Measurements from ENCODE around the gene LHFPL2.
"Not testable (repeated sequence)": the region's sequence is repeated elsewhere in the genome, so short reads cannot be mapped to it uniquely, and the experiment has no call there.

Gene LHFPL2

DNA sequence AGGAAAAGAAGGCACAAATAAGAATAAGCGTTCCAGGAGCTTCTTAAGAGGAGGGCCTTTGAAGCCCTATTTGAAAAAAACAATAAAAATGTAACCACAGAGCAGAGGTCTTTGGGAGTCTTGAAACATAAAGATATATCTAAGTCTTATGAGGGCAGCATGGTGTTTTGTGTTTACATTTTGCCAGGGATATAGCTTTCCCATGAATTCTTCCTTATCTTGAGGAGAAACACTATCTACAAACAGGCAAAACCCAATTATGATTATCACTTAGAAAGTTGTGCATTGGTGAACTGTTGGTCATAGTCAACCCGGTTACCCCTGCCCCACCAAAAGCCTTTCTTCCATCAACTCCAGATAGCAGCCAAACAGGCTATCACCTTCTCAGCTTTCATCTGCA lies 23.6 kb upstream of the LHFPL2 start:
- DNase-seq (ENCODE audit: low spot score in 2 of 2) = no peak
- ATAC-seq = no peak
- H3K4me1 Mint-ChIP-seq = no peaks in the 10 kb centered on the region
- no peak overlapping the region for H3K27ac Mint-ChIP-seq
- no peaks in the 10 kb centered on the region for H3K36me3 Mint-ChIP-seq
- H3K9me3 Mint-ChIP-seq = peaks cover 2% of the 10 kb centered on the region
- no peak overlapping the region for H3K4me3 Mint-ChIP-seq

DNA sequence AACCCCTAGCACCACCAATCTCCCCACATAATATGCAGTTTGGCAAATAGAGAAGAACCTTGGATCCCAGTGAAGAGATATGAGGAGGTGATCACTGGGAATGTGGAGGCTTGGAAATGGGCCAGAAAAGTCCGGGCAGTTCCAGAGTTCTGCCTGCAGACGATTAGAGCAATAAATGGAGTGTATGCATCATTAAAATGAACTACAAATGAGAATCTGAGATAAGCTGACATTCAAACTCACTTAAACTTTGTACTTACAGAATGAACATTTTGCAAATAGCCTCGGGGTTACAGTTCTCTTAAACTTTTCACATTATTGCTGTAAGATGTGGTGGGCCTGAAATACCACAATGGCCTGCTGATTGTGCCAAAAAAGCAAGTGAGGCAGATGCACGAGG lies 23.0 kb upstream of the LHFPL2 start:
- no peaks in the 10 kb centered on the region for H3K4me1 Mint-ChIP-seq
- no peak overlapping the region for H3K4me3 Mint-ChIP-seq
- no peaks in the 10 kb centered on the region for H3K36me3 Mint-ChIP-seq
- ATAC-seq = no peak
- no peak overlapping the region for H3K27ac Mint-ChIP-seq
- DNase-seq (ENCODE audit: low spot score in 2 of 2) = no peak
- peaks cover 2% of the 10 kb centered on the region for H3K9me3 Mint-ChIP-seq

DNA sequence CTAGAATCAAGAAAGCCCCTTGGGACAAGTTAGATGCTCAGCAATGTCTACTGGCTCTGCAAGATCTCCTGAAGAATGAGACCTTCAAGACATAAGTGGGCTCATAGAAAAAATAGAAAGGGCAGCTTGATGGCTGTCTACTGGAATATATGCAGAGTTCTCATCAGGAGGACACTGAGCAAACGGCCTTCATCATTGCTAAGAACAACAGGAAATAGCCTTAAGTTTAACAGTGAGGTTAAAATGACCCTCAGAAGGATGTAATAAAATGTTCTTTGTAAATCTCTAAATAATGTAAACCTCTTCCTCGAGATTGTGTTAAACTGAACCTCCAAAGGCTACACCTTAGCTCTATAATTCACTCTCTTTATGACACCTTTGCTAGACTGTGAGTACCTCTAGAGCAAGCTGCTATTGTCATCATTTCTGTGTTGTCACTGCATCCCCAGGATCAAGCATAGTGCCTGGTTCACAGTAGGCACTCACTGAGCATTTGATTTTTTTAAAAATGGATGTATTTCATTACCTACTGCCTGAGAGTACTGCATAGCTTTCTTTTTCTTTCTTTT lies 22.2 kb upstream of the LHFPL2 start:
- Mint-ChIP-seq H3K27ac (no peak overlapping the region), H3K9me3 (peaks cover 2% of the 10 kb centered on the region), H3K4me3 (no peak overlapping the region)

DNA sequence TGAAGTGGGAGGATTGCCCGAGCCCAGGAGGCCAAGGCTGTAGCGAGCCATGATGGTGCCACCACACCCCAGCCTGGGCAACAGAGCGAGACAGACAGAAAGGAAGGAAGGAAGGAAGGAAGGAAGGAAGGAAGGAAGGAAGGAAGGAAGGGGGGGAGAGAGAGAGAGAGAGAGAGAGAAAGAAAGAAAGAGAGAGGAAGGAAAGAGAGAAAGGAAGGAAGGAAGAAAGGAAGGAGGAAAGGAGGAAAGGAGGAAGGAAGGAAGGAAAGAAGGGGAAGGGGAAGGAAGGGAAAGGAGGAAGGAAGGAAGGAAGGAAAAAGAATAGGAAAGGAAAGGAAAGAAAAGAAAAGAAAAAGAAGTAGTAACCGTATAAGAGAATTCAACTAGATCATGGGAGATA lies 20.8 kb upstream of the LHFPL2 start:
- no peak for DNase-seq (ENCODE audit: low spot score in 2 of 2)
- Mint-ChIP-seq H3K36me3 (no peaks in the 10 kb centered on the region), H3K4me1 (no peaks in the 10 kb centered on the region), H3K4me3 (no peak overlapping the region), H3K27ac (no peak overlapping the region), H3K9me3 (peaks cover 2% of the 10 kb centered on the region)
- ATAC-seq = no peak

More for the DNA sequence above, 22.2 kb upstream of the LHFPL2 start:
- Mint-ChIP-seq H3K36me3 (no peaks in the 10 kb centered on the region), H3K4me1 (no peaks in the 10 kb centered on the region)
- DNase-seq (ENCODE audit: low spot score in 2 of 2) = no peak
- ATAC-seq = no peak

DNA sequence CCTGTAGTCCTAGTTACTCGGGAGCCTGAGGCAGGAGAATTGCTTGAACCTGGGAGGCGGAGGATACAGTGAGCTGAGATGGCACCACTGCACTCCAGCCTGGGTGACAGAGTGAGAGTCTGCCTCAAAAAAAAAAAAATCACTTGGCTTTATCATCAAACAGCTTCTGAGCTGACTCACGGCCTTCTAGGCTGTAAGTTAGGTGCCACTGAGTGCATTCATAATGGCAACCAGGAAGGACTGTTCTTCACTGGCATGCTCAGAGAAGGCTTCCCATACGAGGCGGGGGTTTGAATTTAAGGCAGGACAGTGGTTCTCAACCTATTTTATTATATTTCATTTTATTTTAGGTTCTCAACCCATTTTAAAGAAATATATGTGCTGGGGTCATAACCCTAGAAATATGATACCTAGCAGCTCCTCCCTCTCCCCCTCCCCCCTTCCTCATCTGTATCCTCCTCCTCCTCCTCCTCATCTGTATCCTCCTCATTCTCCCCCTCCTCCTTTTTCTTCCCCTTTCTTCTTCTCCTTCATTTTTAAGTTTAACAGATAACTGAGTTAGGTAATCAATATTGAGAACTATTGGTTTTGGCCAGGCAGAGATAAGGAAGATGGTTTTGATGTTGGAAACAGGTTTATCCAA lies 19.0 kb upstream of the LHFPL2 start:
- no peaks in the 10 kb centered on the region for H3K4me1 Mint-ChIP-seq
- no peak overlapping the region for H3K27ac Mint-ChIP-seq
- no peaks in the 10 kb centered on the region for H3K9me3 Mint-ChIP-seq
- DNase-seq (ENCODE audit: low spot score in 2 of 2) (no peak), ATAC-seq (no peak)
- no peak overlapping the region for H3K4me3 Mint-ChIP-seq
- no peaks in the 10 kb centered on the region for H3K36me3 Mint-ChIP-seq

DNA sequence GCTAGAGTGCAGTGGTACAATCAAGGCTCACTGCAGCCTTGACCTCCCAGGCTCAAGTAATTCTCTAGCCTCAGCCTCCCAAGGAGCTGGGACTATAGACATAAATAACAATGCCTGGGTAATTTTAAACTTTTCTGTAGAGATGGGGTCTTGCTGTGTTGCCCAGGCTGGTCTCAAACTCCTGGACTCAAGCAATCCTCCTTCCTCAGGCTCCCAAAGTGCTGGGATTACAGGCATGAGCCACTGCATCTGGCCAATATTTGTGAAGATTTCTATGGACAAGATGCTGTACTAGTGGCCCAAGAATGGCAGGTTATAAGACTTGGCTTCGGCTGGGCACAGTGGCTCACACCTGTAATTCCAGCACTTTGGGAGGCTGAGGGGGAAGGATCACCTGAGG lies 18.4 kb upstream of the LHFPL2 start:
- not testable (repeated sequence) for H3K4me1 Mint-ChIP-seq; H3K9me3 Mint-ChIP-seq; H3K36me3 Mint-ChIP-seq; DNase-seq (ENCODE audit: low spot score in 2 of 2); H3K4me3 Mint-ChIP-seq; ATAC-seq; H3K27ac Mint-ChIP-seq

DNA sequence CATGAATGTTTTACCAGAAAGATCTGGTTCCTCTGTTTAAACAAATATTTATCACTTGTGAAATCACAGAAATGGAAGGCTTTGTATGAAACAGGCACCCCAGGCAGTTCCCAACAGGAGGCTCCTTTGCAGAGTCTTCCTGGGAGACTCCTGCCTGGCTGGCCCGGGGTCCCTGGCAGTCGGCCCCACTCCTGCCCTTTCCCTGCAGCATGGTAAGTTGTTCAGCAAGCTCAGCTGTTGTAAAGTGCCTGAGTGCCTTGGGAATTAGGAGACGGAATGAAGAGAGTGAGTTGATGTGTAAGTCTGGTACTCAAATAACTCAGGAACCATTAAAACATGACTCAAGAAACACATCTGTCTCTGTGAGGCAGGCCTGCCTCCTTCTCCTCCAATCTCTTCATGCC lies 17.5 kb upstream of the LHFPL2 start:
- Mint-ChIP-seq H3K4me1 (no peaks in the 10 kb centered on the region), H3K9me3 (no peaks in the 10 kb centered on the region), H3K27ac (no peak overlapping the region), H3K36me3 (no peaks in the 10 kb centered on the region), H3K4me3 (no peak overlapping the region)
- DNase-seq (ENCODE audit: low spot score in 2 of 2) (no peak), ATAC-seq (no peak)

DNA sequence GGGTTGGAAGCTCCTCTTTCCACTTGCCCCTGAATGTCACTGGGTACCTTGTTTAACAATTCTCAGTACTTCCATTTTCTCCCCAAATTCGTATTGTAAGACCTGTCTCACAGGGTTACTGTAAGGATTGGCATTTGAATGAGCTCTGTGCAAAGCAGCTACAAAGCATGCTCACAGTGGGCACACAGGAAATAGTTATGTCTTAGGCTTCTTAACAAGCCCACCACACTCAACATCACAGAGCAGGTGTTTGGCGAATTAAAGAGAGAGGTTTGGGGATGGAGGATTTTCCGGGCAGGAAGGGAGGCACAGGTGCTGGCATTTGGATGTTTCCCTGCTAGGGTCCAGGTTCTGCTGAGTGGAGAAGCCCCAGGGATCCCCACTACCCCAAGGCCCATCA lies 17.0 kb upstream of the LHFPL2 start:
- Mint-ChIP-seq H3K4me1 (no peaks in the 10 kb centered on the region), H3K9me3 (no peaks in the 10 kb centered on the region), H3K4me3 (no peak overlapping the region), H3K36me3 (no peaks in the 10 kb centered on the region), H3K27ac (no peak overlapping the region)
- ATAC-seq = no peak
- DNase-seq (ENCODE audit: low spot score in 2 of 2) = no peak

DNA sequence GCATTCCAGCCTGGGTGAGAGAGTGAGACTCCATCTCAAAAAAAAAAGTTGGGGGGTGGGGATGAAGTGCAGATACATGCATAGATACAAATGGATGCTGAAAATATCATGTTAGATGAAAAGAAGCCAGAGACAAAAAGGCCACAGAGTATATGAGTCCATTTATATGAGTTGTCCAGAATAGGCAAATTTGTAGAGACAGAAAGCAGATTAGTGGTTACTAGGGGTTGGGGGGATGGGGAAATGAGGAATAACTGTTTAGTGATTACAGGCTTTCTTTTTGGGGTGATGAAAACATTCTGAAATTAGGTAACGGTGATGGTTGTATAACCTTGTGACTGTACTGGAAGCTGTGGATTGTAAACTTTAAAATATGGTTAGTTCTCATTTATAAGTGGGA lies 13.8 kb upstream of the LHFPL2 start:
- Mint-ChIP-seq H3K9me3 (no peaks in the 10 kb centered on the region), H3K4me1 (no peaks in the 10 kb centered on the region), H3K4me3 (no peak overlapping the region), H3K36me3 (no peaks in the 10 kb centered on the region), H3K27ac (no peak overlapping the region)
- no peak for ATAC-seq
- no peak for DNase-seq (ENCODE audit: low spot score in 2 of 2)

DNA sequence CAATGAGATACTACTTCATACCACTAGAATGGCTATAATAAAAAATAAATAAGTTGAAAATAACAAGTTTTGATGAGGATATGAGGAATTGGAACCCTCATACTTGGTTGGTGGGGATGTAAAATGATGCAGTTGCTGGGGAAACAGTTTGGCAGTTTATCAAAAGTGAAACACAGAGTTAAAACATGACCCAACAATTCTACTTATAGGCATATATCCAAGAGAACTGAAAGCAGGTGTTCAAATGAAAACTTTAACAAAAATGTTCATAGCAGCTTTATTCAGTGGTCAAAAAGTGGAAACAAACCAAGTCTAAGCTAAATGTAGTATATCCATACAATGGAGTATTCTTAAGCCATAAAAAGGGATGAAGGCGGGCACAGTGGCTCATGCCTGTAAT lies 13.1 kb upstream of the LHFPL2 start:
- ATAC-seq = no peak
- H3K4me3 Mint-ChIP-seq = no peak overlapping the region

DNA sequence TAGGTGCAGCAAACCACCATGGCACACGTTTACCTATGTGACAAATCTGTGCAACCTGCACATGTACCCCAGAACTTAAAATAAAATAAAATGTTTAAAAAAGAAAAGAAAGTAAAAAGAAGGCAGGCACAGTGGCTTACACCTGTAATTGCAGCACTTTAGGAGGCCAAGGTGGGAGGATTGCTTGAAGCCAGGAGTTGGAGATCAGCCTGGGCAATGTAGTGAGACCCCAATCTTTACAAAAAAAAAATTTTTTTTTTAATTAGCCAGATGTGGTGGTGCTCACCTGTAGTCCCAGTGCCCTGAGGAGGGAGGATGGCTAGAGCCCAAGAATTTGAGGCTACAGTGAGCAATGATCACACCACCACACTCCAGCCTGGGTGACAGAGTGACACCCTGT lies 12.5 kb upstream of the LHFPL2 start:
- H3K4me1 Mint-ChIP-seq = no peaks in the 10 kb centered on the region
- DNase-seq (ENCODE audit: low spot score in 2 of 2) = no peak
- ATAC-seq = no peak
- no peaks in the 10 kb centered on the region for H3K36me3 Mint-ChIP-seq
- no peaks in the 10 kb centered on the region for H3K9me3 Mint-ChIP-seq
- no peak overlapping the region for H3K27ac Mint-ChIP-seq
- no peak overlapping the region for H3K4me3 Mint-ChIP-seq

More for the DNA sequence above, 13.1 kb upstream of the LHFPL2 start:
- DNase-seq (ENCODE audit: low spot score in 2 of 2) = no peak
- Mint-ChIP-seq H3K36me3 (no peaks in the 10 kb centered on the region), H3K9me3 (no peaks in the 10 kb centered on the region), H3K4me1 (no peaks in the 10 kb centered on the region), H3K27ac (no peak overlapping the region)

DNA sequence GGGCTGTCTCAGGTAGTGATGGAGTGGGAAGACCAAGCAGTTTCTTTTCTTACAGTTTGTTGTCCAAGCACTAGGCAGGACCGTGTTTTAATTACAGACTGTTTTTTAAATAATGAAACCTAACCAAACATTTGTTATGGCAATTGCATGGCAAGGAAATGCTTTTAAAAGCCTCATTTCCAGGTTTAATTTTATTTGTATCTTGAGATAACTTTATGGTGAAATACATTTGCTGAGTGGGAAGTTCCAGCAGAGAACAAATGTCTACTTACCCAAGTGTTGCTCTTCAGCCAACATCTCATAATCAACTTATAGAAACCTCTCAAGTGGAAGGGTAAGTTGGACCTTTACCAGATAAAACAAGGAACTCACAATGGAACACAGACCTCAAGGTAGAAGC lies 11.8 kb upstream of the LHFPL2 start:
- ATAC-seq = no peak
- H3K9me3 Mint-ChIP-seq = no peaks in the 10 kb centered on the region
- no peaks in the 10 kb centered on the region for H3K36me3 Mint-ChIP-seq
- no peak overlapping the region for H3K27ac Mint-ChIP-seq
- no peak for DNase-seq (ENCODE audit: low spot score in 2 of 2)
- no peaks in the 10 kb centered on the region for H3K4me1 Mint-ChIP-seq
- H3K4me3 Mint-ChIP-seq = no peak overlapping the region

DNA sequence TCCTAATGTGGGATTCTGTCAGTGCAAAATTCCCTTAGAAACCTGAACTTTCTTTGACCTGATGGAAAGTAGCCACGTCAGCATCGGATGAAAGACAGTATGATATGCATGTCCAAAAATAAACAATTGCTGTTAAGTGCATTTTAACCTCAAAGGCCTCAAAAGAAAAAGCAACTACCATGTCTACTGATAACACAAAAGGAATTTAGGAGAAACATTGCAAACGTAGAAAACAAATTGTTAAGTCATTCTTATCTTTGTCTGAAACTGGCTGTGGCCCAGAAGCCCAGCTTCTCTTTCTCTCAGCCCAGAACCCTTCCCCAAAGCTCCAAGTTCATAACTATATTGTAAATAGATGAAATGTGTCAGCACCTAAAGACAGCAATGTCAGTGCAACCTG lies 11.1 kb upstream of the LHFPL2 start:
- Mint-ChIP-seq H3K4me1 (no peaks in the 10 kb centered on the region), H3K27ac (no peak overlapping the region), H3K36me3 (no peaks in the 10 kb centered on the region), H3K9me3 (no peaks in the 10 kb centered on the region), H3K4me3 (no peak overlapping the region)
- DNase-seq (ENCODE audit: low spot score in 2 of 2) (no peak), ATAC-seq (no peak)

DNA sequence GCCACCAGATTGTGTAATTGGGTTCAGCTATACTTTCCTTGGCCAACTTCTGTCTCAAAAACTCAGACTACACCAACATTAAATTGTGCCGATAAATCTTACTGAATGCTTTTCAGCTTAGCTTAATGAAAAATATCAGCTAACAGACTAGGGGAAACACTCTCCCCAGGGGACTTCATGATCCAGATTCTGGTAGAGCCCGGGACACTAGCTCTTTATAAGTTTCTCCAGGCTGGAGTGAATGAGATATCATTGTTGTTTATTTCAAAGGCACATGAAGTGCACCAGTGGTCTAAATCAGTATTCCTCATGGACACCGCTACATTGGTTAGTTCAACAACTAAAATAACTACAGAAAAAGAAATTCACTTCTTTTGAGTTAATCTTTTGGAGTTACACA lies 10.5 kb upstream of the LHFPL2 start:
- no peaks in the 10 kb centered on the region for H3K4me1 Mint-ChIP-seq
- no peak overlapping the region for H3K4me3 Mint-ChIP-seq
- DNase-seq (ENCODE audit: low spot score in 2 of 2) = no peak
- H3K27ac Mint-ChIP-seq = no peak overlapping the region
- ATAC-seq = no peak
- H3K36me3 Mint-ChIP-seq = no peaks in the 10 kb centered on the region
- no peaks in the 10 kb centered on the region for H3K9me3 Mint-ChIP-seq

DNA sequence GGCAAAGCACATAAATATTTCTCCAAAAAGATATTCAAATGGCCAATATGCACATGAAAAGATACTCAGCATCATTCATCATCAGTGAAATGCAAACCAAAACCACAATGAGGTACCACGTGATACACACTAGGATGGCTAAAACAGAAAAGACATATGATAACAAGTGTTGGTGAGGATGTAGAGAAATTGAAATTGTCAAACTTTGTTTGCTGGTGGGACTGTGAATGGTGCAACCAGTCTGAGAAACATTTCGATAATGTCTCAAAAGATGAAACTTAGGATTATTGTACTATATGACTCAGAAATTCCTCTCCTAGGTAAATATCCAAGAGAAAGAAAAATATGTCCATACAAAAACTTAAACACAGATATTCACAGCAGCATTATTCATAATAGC lies 8.6 kb upstream of the LHFPL2 start:
- DNase-seq (ENCODE audit: low spot score in 2 of 2) (no peak), ATAC-seq (no peak)
- H3K4me3 Mint-ChIP-seq = no peak overlapping the region
- H3K27ac Mint-ChIP-seq = no peak overlapping the region
- H3K4me1 Mint-ChIP-seq = no peaks in the 10 kb centered on the region
- H3K9me3 Mint-ChIP-seq = no peaks in the 10 kb centered on the region
- H3K36me3 Mint-ChIP-seq = no peaks in the 10 kb centered on the region

DNA sequence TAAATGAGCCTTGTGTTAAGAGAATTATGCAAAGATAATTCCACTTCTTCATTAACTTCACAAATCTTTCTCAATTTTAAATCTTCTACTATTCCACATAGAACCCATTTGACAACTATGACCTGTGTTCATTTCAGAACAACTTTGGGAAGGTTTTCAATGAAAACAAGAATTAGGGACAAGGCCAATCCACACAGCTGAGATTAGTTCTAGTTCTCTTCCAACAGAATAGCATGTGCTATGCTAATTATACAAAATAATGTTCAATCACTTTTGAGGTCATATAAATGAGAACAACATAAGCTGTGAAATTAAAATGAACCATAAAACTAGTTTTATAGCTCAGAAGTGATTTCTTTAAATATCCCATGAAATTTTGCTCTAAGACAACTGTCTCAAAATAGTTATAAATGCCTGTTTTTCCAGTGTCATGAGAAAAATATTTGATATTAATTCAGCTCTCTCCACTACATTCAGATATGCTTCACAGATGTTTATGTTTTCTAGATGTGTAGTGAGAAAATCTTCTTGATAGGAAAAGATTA lies 7.2 kb upstream of the LHFPL2 start:
- no peak for ATAC-seq
- H3K36me3 Mint-ChIP-seq = no peaks in the 10 kb centered on the region
- no peak overlapping the region for H3K4me3 Mint-ChIP-seq
- no peaks in the 10 kb centered on the region for H3K4me1 Mint-ChIP-seq
- DNase-seq (ENCODE audit: low spot score in 2 of 2) = no peak
- no peak overlapping the region for H3K27ac Mint-ChIP-seq
- H3K9me3 Mint-ChIP-seq = no peaks in the 10 kb centered on the region

All from stimulated activated effector memory CD8-positive, alpha-beta T cell treated with anti-CD3 and anti-CD28 coated beads, Interleukin-12 subunit alpha, Interleukin-12 subunit beta, amount 100 ng/mL, for 72 hours (primary cell).